GM06990 (cell line): ENCODE results near the gene PRKRIP1.

ENCODE experiments used
- DNase-seq: peaks from one replicate; pipeline ENCODE4 v3.0.0-alpha.2; 2011; ENCODE audit not compliant: insufficient read length; ENCODE audit errors: extremely low read depth
- H3K27me3 ChIP-seq: replicated peaks from 2 replicates; pipeline ENCODE4 v1.6.0; 2011; ENCODE audit warnings: low read length; ENCODE audit not compliant: control insufficient read depth, insufficient read depth
- H3K36me3 ChIP-seq: 2 replicates; pipeline ENCODE4 v1.5.1; 2011; ENCODE audit warnings: low read length; ENCODE audit not compliant: control insufficient read depth, insufficient read depth
- H3K4me3 ChIP-seq: replicated peaks from 2 replicates; pipeline ENCODE4 v1.5.1; 2011; ENCODE audit warnings: low read depth, mild to moderate bottlenecking, control low read depth, low read length
- TF ChIP-seq, protein P1 (sequence below): IDR thresholded peaks from 2 replicates; pipeline ENCODE4 v1.5.1; 2011; ENCODE audit warnings: low read length, control low read depth, mild to moderate bottlenecking, inconsistent platforms; ENCODE audit not compliant: insufficient read depth, poor library complexity, severe bottlenecking

PRKRIP1 gene

DNA sequence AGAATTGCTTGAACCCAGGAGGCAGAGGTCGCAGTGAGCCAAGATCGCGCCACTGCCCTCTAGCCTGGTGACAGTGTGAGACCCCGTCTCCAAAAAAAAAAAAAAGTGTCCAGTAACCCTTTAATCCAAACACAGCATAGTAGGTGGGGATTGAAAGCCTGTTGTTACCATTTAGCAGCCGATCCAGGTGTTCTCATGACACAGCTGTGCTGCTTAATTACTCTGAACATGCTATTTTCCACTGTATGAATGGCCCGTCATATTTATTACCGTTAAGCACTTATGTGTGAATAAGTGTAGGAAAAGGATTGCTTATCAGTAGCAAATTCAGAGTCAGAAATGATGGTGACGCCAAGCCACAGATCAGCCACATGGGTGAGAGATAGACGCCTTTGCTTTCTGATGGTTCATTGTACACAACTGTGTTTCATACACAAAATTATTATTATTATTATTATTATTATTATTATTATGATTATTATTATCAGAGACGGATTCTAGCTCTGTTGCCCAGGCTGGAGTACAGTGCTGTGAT is 25.6 kb downstream of the PRKRIP1 start:
- TF ChIP-seq, protein P1, sequence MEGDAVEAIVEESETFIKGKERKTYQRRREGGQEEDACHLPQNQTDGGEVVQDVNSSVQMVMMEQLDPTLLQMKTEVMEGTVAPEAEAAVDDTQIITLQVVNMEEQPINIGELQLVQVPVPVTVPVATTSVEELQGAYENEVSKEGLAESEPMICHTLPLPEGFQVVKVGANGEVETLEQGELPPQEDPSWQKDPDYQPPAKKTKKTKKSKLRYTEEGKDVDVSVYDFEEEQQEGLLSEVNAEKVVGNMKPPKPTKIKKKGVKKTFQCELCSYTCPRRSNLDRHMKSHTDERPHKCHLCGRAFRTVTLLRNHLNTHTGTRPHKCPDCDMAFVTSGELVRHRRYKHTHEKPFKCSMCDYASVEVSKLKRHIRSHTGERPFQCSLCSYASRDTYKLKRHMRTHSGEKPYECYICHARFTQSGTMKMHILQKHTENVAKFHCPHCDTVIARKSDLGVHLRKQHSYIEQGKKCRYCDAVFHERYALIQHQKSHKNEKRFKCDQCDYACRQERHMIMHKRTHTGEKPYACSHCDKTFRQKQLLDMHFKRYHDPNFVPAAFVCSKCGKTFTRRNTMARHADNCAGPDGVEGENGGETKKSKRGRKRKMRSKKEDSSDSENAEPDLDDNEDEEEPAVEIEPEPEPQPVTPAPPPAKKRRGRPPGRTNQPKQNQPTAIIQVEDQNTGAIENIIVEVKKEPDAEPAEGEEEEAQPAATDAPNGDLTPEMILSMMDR: no peak
- Histone ChIP-seq H3K27me3 (no peaks in the 10 kb centered on the region), H3K36me3 (peaks cover 5% of the 10 kb centered on the region), H3K4me3 (no peak overlapping the region)
- no peak for DNase-seq

DNA sequence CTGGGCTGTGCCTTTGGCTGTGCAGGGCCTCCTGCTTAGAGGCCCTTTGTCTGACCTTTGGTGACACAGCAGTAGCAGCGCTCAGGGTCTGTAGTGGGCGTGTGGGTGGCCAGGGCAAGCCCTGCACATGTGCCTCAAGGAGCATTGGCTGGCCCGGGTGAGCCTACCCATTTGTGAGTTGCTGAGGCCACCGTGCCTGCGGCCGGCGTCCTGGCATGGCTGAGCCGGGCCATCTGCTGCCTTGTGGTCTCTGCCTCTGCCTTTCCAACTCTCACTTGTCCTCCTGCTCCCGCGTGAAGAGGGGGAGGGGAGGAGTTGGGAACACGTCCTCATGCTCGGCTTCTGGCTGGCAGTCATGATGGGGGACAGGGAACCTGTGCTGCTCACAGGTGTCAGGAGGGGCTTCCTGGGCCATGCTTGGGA is 28.0 kb downstream of the PRKRIP1 start:
- peaks cover 5% of the 10 kb centered on the region for H3K36me3 ChIP-seq
- no peak for DNase-seq
- H3K27me3 ChIP-seq: no peaks in the 10 kb centered on the region
- TF ChIP-seq, protein P1: no peak
- no peak overlapping the region for H3K4me3 ChIP-seq

DNA sequence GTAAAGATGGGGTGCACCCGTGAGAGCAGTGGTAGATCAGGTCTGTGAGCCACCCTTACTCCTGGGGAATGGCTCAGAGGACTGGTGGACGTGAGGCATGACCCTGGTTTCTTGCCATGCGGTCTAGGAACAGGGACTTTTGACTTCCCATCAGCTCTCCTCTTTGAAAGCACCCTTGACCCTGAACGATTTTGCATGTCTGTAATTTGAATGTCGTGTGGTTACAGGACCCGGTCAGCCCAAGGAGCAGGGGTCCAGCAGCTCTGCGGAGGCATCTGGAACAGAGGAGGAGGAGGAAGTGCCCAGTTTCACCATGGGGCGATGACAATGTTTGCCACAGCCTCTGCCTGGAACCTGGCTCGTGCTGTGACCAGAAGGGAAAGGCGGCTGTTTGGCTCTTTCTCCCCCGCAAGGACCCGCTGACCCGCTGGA is 28.6 kb downstream of the PRKRIP1 start:
- H3K36me3 ChIP-seq: peaks cover 5% of the 10 kb centered on the region
- no peaks in the 10 kb centered on the region for H3K27me3 ChIP-seq
- DNase-seq: peak; percentile 60
- H3K4me3 ChIP-seq: peak overlapping the region; percentile 44; the same call in 1 of the 2 replicates
- TF ChIP-seq, protein P1: no peak

DNA sequence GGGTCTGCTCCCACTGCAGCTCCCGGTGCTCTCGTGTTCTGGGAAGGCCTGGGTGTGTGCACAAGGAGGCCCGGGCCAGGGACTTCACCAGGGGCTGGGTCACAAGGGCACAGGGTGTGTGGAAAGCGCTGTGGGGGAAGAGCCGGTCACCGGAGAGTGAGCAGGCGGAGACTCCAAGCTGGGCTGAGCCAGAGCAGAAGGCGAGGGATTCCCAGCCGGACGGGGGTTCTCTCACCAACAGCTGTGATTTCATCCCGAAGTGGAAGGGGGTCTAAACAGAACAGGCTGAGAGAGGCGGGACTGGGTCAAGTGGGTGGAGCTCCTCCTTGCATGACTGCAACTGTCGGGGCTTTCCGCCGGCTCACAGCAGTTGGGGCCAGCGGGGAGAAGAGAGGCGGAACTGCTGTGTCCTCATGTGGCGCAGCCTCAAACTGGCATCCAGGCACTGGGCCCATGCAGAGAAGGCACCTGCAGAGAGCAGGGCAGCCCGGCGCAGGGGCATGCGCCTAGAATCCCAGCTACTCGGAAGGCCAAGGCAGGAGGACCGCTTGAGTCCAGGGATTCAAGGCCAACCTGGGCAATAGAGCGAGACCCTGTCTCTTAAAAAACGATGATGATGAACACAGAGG is 29.6 kb downstream of the PRKRIP1 start:
- peak; percentile 90 for DNase-seq
- H3K36me3 ChIP-seq: peaks cover 3% of the 10 kb centered on the region
- H3K4me3 ChIP-seq: peak overlapping the region; percentile 44
- no peaks in the 10 kb centered on the region for H3K27me3 ChIP-seq
- TF ChIP-seq, protein P1: no peak

DNA sequence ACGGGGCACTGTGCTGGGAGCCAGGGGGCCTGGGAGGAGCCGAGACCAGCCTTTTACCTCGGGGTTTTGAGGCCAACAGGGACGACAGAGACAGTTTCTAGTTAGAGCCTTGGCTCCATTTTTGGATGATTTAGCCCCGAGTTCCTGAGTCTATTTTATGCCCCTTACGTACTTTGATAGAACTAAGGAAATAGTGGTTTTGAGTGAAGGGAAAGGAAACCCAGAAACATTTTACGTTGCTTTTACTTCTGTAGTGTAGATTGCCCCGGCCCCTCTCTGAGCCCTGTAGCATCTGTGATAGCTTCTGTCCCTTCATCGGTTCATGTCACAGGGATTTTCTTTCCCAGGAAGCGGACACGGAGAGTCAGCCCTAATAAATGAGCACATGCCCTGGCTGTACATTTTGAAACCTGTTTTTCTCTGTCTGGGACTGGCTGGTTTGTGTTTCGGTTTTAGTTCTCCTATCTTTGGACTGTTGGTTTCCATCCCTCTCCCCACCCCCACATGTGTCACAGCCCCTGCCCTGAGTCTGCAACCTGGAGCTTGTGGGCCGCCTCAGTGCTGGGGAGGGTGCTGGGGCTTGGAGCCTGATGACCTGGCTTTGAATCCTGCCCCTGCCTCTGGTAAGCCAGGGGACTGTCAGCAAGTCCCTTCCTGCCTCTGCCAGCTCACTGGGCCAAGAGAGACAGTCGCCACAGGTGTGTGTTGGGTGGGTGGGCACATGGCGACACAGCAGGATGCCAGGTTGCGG is 30.3 kb downstream of the PRKRIP1 start:
- peaks cover 3% of the 10 kb centered on the region for H3K36me3 ChIP-seq
- H3K4me3 ChIP-seq: peak overlapping the region; percentile 52
- DNase-seq: peak; percentile 80
- H3K27me3 ChIP-seq: no peaks in the 10 kb centered on the region
- TF ChIP-seq, protein P1: no peak
